Keratinocyte (primary cell): ENCODE data around the gene PGA3.
"Not testable (repeated sequence)": the region's sequence is repeated elsewhere in the genome, so short reads cannot be mapped to it uniquely, and the experiment has no call there.

Source experiments
- CTCF ChIP-seq, 3 experiments: IDR thresholded peaks in 1 of 3; conservative IDR thresholded peaks in 1 of 3; optimal IDR thresholded peaks in 1 of 3; 2 replicates in 2 of 3; 3 replicates in 1 of 3; pipeline versions ENCODE3 to v1.5.1; 2011; ENCODE audit warnings: low read length in 3 of 3, mild to moderate bottlenecking in 3 of 3, moderate library complexity in 2 of 3, control low read depth in 1 of 3, inconsistent platforms in 1 of 3; ENCODE audit not compliant: insufficient read depth in 2 of 3; ENCODE audit errors: extremely low read depth in 1 of 3
- EZH2 ChIP-seq: IDR thresholded peaks from one replicate; pipeline ENCODE4 v1.6.1; 2012; ENCODE audit warnings: inconsistent platforms, mild to moderate bottlenecking, low read length, moderate library complexity

GRCh38 chr11:61231585-61231984 is 28.3 kb downstream of the PGA3 start:
- TF ChIP-seq CTCF (optimal IDR thresholded peaks at IDR 0.05 in 1 of 3, IDR thresholded peaks at IDR 0.05 in 1 of 3, conservative IDR thresholded peaks at IDR 0.05 in 1 of 3; ENCODE audit: extremely low read depth in 1 of 3, insufficient read depth in 2 of 3, low read length in 3 of 3); EZH2: not testable (repeated sequence)
